ENCODE measurements around the gene ERICH6. TPM values are rescaled to one million over a fixed set of nuclear protein-coding genes. Genes with fewer than 3 reads are reported as not detected.

Gene ERICH6
- total and polyA plus RNA-seq, 11 donors: 0.32 to 0.54 TPM; not detected in 9

DNA sequence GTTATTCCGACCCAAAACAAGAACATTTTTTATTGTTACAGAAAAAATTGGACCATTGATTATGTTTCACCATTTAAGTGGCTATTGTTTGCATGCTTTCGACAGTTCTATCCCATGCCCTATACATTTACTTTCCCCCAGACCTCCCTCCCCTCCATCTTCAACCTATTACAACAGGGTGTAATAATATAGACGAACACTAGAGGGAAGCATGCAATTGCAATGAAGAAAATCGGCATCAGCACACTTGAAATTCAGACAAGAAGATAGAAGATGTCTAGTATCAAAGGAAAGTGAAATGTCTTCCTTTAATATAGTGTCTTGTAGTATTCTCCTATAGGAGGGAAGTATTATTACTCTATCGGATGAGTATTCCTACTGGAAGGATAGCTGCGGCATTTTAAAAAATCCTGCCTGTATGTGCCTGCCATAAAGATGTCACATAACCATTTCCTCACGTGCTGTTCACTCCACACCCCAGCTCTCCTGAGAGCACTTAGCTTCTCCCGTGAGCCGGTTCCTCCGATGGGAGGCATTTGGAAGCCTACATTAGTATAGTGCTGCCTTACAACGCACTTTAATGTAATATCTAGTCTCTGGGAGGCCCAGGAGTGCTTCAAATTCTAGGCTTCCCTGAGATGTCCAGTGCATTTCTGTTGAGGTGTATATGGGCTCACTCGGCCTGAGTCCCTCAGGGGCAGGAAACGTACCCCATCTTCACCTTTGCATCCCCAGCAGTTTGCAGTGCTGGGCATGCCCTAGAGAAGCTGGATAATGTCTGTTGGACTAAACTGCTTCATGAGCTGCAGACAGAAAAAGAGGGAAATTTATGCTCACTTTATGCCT, 17.8 kb upstream of the ERICH6 start:
- intact Hi-C loops (cut with DNase I): loop anchor here (1.0 to 10.0 kb wide), 18 partner anchors 36 to 426 kb away; partner anchors contain the start of genes SIAH2 (in 5 of the 10) and MED12L (in 2 of the 10)
- DNase-seq: no peak

DNA sequence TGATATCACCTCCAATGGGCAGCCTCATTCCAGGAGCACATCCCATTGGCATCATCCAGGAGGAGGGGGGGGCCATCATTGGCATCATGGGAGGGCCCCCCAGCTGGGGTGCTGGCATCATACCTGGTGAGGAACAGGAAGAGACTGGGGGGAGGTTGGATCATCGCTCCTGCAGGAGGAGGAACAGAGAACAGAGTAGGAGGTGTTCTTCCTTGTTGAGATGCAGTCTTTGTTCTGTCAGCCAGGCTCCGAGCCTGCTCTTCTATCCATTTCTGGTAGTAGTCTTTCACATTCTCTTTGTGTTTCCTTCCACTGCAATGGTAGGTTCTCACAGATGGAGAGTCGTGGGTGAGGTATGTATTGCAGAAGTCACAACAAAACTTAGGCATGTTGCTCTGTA, 16.7 kb upstream of the ERICH6 start:
- ATAC-seq (no peak), DNase-seq (no peak)
- WGBS, 4 donors: 75 to 82% (median 80%) methylated on average over 3 of the region's 3 CpGs
- Histone ChIP-seq H3K27me3 (no peaks in the 10 kb centered on the region), H3K9me3 (peaks cover 0 to 9% (median 0%) of the 10 kb centered on the region in 12 donors), H3K4me3 (no peak overlapping the region), H3K4me1 (peaks cover 0 to 5% (median 4%) of the 10 kb centered on the region in 12 donors), H3K27ac (no peak overlapping the region), H3K36me3 (no peaks in the 10 kb centered on the region)
- intact Hi-C loops (cut with DNase I): loop anchor here (2.0 to 10.0 kb wide), 13 partner anchors 37 to 427 kb away; partner anchors contain the start of genes SIAH2 (in 4 of the 10) and MED12L (in 2 of the 10)
- no peak for TF ChIP-seq POLR2A (IDR thresholded peaks at IDR 0.05)
- TF ChIP-seq, protein P1, sequence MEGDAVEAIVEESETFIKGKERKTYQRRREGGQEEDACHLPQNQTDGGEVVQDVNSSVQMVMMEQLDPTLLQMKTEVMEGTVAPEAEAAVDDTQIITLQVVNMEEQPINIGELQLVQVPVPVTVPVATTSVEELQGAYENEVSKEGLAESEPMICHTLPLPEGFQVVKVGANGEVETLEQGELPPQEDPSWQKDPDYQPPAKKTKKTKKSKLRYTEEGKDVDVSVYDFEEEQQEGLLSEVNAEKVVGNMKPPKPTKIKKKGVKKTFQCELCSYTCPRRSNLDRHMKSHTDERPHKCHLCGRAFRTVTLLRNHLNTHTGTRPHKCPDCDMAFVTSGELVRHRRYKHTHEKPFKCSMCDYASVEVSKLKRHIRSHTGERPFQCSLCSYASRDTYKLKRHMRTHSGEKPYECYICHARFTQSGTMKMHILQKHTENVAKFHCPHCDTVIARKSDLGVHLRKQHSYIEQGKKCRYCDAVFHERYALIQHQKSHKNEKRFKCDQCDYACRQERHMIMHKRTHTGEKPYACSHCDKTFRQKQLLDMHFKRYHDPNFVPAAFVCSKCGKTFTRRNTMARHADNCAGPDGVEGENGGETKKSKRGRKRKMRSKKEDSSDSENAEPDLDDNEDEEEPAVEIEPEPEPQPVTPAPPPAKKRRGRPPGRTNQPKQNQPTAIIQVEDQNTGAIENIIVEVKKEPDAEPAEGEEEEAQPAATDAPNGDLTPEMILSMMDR (IDR thresholded peaks at IDR 0.05): no peak

More for the DNA sequence above, 17.8 kb upstream of the ERICH6 start:
- no peak for TF ChIP-seq POLR2A (IDR thresholded peaks at IDR 0.05)
- TF ChIP-seq, protein P1 (IDR thresholded peaks at IDR 0.05): peak; percentile 78 to 92 (median 84)
- Histone ChIP-seq H3K4me1 (peaks cover 0 to 7% (median 4%) of the 10 kb centered on the region in 12 donors), H3K27me3 (no peaks in the 10 kb centered on the region), H3K9me3 (no peaks in the 10 kb centered on the region), H3K4me3 (peak overlapping the region in 1 of 12 donors; percentile 11), H3K36me3 (no peaks in the 10 kb centered on the region), H3K27ac (no peak overlapping the region)
- ATAC-seq: peak; percentile 37 to 81 (median 77)
- 14 to 19% (median 17%) methylated on average over 13 of the region's 13 CpGs for WGBS, 4 donors

DNA sequence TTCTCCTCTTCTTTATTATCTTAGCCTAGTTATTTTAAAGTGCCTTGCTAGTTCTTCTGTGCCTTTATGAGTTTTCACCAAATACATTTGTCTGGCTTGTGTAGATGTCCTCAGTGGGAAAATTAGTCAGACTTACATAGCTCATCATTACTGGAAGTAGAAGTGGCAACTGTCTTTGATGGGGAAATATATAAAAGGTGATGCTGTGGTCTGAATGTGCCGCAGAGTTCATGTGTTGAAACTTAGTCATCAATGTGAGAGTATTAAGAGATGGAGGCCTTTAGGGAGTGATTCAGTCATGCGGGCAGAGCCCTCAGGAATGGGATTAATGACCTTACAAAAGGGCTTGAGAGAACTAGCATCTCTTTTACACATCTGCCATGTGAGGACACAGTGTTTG, 6.4 kb upstream of the ERICH6 start:
- peaks cover 0 to 4% (median 0%) of the 10 kb centered on the region in 9 donors for H3K36me3 ChIP-seq
- H3K27ac ChIP-seq: no peak overlapping the region
- TF ChIP-seq, protein P1 (IDR thresholded peaks at IDR 0.05): no peak
- no peak for TF ChIP-seq POLR2A (IDR thresholded peaks at IDR 0.05)
- no peak for DNase-seq
- intact Hi-C loops (cut with DNase I): no loop called here
- ATAC-seq: no peak
- no peaks in the 10 kb centered on the region for H3K27me3 ChIP-seq
- H3K4me1 ChIP-seq: no peaks in the 10 kb centered on the region
- WGBS, 4 donors: 98 to 100% (median 100%) methylated on average over 2 of the region's 2 CpGs
- H3K9me3 ChIP-seq: peaks cover 0 to 2% (median 0%) of the 10 kb centered on the region in 12 donors
- H3K4me3 ChIP-seq: no peak overlapping the region

DNA sequence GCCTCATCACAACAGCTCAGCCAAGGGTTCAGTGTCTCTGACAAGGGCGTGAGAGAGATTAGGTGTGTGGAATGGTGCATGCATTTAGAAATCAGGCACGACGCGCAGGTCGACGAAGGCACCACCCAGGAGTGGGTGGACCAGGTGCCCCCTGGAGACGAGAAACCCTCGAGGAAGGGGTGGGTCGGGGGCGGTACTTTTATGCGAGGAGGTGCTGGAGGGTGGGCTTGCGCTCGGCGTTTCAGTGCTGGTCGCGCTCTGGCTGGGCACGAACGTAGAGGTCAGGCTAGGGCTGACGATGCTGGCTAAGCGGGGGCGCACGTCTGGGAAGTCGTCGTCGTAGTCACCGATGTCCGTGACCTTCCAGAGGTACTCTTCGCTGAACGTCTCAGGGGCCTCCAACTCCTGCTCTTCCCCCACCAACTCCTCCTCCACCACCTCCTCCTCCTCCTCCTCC, 393 bp downstream of the ERICH6 start:
- Histone ChIP-seq H3K27ac (peak overlapping the region in 11 of 12 donors; percentile 42 to 90 (median 80)), H3K36me3 (no peaks in the 10 kb centered on the region), H3K27me3 (no peaks in the 10 kb centered on the region), H3K4me1 (peaks cover 0 to 13% (median 7%) of the 10 kb centered on the region in 12 donors), H3K9me3 (no peaks in the 10 kb centered on the region), H3K4me3 (peak overlapping the region; percentile 7 to 83 (median 72))
- peak in 2 of 5 donors; percentile 47 to 67 for DNase-seq
- TF ChIP-seq, protein P1 (IDR thresholded peaks at IDR 0.05): peak in 1 of 12 donors; percentile 9
- TF ChIP-seq POLR2A (IDR thresholded peaks at IDR 0.05): no peak
- WGBS, 4 donors: 4 to 6% (median 4%) methylated on average over 19 to 29 of the region's 29 CpGs
- intact Hi-C loops (cut with DNase I): loop anchor here in 8 of 10 donors (5.0 to 10.0 kb wide), 5 partner anchors 99 to 169 kb away; partner anchors contain the start of genes SELENOT (in 7 of the 8), EIF2A (in 2 of the 8) and SERP1 (in 2 of the 8)
- peak; percentile 19 to 74 (median 60) for ATAC-seq
